Measurements from ENCODE around the gene LDHA.
"Not testable (repeated sequence)": the region's sequence is repeated elsewhere in the genome, so short reads cannot be mapped to it uniquely, and the experiment has no call there.

LDHA gene

DNA sequence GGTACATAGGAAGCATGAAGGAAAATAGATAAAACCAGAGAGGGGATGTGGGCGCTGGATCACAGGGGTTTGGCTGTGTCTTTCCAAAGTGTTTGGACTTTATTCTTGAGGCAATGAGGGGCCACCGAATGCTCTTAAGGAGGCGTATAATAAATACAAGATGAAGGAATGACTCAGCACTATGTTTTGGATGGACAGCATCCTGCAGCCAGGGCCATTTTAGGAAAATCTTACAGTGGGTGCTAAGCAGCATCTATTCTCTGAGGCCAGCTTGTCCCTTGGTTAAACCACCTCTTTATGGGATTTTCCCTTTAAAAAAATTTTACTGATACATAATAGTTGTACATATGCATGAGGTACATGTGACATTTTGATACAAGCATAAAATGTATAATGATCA lies 4.3 kb upstream of the LDHA start:
- DNase-seq (ENCODE audit: insufficient read length, low spot score) = no peak
- FAIRE-seq = no peak
- no peak for TF ChIP-seq TAF1 (IDR thresholded peaks at IDR 0.05; ENCODE audit: low read depth, low read length)
- no peak for TF ChIP-seq POU2F2 (IDR thresholded peaks at IDR 0.05; ENCODE audit: low read depth, low read length)
- no peak for TF ChIP-seq SPI1 (IDR thresholded peaks at IDR 0.05; ENCODE audit: low read depth, low read length)
- TF ChIP-seq POLR2AphosphoS5 (IDR thresholded peaks at IDR 0.05; ENCODE audit: low read depth, low read length) = no peak
- TF ChIP-seq POLR2A (IDR thresholded peaks at IDR 0.05; ENCODE audit: low read depth, low read length) = no peak
- no peak for TF ChIP-seq PAX5 (IDR thresholded peaks at IDR 0.05; ENCODE audit: insufficient read depth, low read length, severe bottlenecking)

DNA sequence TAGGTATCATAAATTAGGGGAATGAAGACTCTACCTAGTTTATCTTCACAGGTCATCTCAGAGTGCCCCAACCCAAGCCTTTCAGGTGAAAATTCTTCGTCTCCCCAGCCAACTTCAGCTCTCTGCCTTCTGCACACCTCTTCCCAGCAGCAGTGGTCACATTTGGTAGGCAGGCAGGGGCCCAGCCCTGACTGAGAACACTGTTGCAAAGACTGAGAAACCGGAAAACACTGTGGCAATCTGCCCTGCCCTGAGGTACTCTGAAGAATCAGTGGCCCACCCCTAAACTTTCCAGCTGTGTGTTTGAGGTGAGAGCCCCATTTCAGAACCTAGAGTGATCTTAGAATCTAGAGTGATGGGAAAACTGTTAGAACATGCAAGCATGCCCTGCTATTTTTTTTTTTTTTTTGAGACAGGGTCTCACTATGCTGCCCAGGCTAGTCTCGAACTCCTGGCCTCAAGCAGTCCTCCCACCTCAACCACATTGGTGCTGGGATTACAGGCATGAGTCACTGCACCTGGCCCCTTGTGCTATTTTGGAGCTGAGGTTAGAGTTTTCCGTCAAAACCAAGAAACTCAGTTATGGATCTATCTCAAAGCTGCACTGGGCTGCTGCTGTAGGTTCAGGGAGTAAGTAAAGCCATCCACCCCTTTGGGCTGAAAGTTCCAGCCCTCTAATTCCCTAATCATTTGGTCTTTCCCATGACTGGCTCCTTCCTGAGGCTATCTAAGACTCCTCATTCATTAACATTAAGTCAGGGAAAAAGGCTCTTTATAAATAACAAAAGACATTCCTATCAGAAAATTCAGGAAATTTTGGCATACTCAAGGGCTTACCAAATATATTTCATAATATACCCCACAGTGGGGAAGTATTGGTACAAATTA lies 1.7 kb upstream of the LDHA start:
- FAIRE-seq = no peak
- TF ChIP-seq TAF1 (IDR thresholded peaks at IDR 0.05; ENCODE audit: low read depth, low read length) (no peak), SPI1 (IDR thresholded peaks at IDR 0.05; ENCODE audit: low read depth, low read length) (no peak), POLR2A (IDR thresholded peaks at IDR 0.05; ENCODE audit: low read depth, low read length) (no peak), POU2F2 (IDR thresholded peaks at IDR 0.05; ENCODE audit: low read depth, low read length) (no peak)
- no peak for DNase-seq (ENCODE audit: insufficient read length, low spot score)

DNA sequence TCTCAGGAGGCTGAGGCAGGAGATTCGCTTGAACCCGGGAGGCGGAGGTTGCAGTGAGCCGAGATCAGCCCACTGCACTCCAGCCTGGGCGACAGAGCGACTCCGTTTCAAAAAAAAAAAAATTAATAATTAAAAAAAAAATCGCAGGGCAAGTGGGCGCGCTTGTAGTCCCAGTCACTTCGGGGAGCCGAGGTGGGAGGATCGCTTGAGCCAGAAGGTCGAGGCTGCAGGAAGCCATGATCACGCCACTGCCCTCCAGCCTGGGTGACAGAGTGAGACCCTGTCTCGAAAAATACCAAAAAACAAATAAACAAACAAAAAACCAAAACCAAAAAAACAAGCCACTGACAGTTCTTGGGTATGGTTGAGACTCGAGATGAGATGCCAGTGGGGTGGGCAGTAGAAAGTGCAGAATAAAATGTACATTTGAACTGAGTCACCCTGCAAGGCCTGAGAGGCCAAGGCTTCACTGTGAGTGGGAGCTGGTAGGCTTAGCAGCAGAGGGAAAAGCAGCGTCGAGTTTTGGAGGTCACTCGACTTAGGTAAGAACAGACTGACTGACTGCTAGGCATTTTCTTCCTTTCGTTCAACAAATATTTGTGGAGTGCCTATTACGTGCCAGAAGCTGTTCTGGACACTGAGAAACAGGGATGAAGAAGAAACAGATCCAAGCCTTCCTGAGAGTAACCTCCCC lies 635 bp upstream of the LDHA start:
- DNase-seq (ENCODE audit: insufficient read length, low spot score) (no peak), FAIRE-seq (peak; percentile 31)
- TF ChIP-seq TAF1 (IDR thresholded peaks at IDR 0.05; ENCODE audit: low read depth, low read length) = no peak
- 0 out of 2 replicates have a peak, but pooled peaks have one; percentile 17 for TF ChIP-seq POU2F2 (IDR thresholded peaks at IDR 0.05; ENCODE audit: low read depth, low read length)

DNA sequence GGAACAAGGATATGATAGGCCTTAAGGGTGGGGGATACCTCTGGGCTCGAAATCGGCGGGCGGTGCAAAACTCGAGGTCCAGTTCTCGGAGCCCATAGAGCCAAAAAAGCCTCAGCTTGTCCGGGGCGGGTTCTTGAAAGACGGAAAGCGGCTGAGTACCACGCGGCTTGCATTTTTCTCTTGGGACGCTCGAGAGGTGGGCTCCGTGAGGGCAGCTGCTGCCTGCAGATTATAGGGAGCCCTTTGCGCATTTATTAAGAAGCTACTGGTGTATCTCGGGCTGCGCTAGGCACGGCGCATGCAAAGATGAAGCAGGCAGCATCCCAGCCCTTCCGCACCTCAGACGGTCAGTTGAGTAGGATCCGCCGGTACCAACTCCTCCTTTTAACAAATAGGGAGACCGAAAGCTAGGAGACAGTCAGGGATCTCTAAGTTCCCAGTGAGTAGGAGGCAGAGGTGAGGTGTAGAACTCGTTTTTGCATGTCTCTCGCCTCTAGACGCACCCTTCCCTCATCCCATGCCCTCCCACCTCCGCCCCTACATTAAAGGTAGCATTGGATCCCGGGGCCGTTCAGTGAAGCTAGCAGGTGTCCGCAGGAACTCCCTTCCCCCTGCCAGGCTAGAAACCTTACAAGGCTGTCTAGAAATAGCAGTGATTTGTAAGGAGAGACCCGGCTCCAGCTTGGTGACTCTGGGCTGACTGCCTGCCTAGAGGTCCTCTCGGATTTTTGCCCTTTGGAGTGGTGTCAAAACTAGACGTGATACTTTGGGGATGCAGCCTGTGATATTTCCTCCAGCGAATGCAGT lies 768 bp downstream of the LDHA start:
- TF ChIP-seq POU2F2 (IDR thresholded peaks at IDR 0.05; ENCODE audit: low read depth, low read length) (no peak), SPI1 (IDR thresholded peaks at IDR 0.05; ENCODE audit: low read depth, low read length) (no peak), POLR2A (IDR thresholded peaks at IDR 0.05; ENCODE audit: low read depth, low read length) (no peak), POLR2AphosphoS5 (IDR thresholded peaks at IDR 0.05; ENCODE audit: low read depth, low read length) (no peak), TAF1 (IDR thresholded peaks at IDR 0.05; ENCODE audit: low read depth, low read length) (no peak), PAX5 (IDR thresholded peaks at IDR 0.05; ENCODE audit: insufficient read depth, low read length, severe bottlenecking) (no peak)
- no peak for DNase-seq (ENCODE audit: insufficient read length, low spot score)
- FAIRE-seq = no peak

DNA sequence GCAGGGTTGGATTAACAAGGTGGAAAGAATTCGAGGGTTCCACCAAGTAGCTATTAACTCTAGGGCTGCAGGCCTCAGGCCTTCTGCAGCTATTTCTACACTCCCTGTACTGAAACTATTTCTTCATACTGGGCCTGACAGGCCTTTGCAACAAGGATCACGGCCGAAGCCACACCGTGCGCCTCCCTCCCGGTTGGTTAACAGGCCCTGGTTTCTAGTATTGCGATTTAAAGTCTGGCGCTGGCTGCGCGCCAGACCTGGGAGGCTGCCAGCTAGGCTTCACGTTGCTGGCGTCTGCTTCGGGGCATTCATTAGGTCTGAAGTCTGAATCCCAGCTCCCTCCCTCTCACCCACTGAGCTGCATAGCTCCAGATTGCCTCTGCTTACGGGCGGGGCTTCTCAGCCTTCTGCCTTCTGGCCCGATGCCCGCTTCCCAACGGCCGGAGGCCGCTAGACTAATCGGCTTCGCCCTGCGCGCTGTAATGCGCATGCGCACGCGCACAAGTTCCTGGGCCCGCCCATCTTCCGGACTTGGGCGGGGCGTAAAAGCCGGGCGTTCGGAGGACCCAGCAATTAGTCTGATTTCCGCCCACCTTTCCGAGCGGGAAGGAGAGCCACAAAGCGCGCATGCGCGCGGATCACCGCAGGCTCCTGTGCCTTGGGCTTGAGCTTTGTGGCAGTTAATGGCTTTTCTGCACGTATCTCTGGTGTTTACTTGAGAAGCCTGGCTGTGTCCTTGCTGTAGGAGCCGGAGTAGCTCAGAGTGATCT lies 1.6 kb downstream of the LDHA start:
- peak; percentile 85 for DNase-seq (ENCODE audit: insufficient read length, low spot score)
- FAIRE-seq = peak; percentile 94
- TF ChIP-seq TAF1 (IDR thresholded peaks at IDR 0.05; ENCODE audit: low read depth, low read length) = no peak
- TF ChIP-seq SPI1 (IDR thresholded peaks at IDR 0.05; ENCODE audit: low read depth, low read length) = no peak
- TF ChIP-seq POU2F2 (IDR thresholded peaks at IDR 0.05; ENCODE audit: low read depth, low read length) = peak; percentile 23; the same call in 1 of the 2 replicates
- no peak for TF ChIP-seq PAX5 (IDR thresholded peaks at IDR 0.05; ENCODE audit: insufficient read depth, low read length, severe bottlenecking)
- peak; percentile 59 for TF ChIP-seq POLR2AphosphoS5 (IDR thresholded peaks at IDR 0.05; ENCODE audit: low read depth, low read length)
- TF ChIP-seq POLR2A (IDR thresholded peaks at IDR 0.05; ENCODE audit: low read depth, low read length) = peak; percentile 57; the same call in 1 of the 2 replicates

DNA sequence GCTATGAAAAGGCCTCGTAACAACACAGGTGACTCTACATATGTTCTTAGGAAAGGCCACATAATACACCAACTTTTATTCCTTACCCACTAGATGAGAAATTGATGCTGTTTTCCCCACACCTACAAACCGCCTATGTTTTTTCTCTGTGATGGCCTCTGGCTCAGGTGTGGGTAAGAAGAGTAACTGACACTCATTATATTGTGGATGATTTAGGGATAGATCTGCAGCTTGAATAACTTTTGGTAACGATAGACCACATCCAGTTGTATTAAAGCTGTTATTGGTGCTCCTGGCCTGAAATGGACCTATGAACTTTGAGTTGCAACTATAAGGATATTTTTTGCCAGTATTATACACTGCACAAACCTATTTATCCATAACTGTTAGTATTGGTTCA lies 3.6 kb downstream of the LDHA start:
- FAIRE-seq = no peak
- no peak for DNase-seq (ENCODE audit: insufficient read length, low spot score)
- no peak for TF ChIP-seq SPI1 (IDR thresholded peaks at IDR 0.05; ENCODE audit: low read depth, low read length)
- no peak for TF ChIP-seq POLR2AphosphoS5 (IDR thresholded peaks at IDR 0.05; ENCODE audit: low read depth, low read length)
- no peak for TF ChIP-seq PAX5 (IDR thresholded peaks at IDR 0.05; ENCODE audit: insufficient read depth, low read length, severe bottlenecking)
- TF ChIP-seq TAF1 (IDR thresholded peaks at IDR 0.05; ENCODE audit: low read depth, low read length) = no peak
- no peak for TF ChIP-seq POU2F2 (IDR thresholded peaks at IDR 0.05; ENCODE audit: low read depth, low read length)
- no peak for TF ChIP-seq POLR2A (IDR thresholded peaks at IDR 0.05; ENCODE audit: low read depth, low read length)

DNA sequence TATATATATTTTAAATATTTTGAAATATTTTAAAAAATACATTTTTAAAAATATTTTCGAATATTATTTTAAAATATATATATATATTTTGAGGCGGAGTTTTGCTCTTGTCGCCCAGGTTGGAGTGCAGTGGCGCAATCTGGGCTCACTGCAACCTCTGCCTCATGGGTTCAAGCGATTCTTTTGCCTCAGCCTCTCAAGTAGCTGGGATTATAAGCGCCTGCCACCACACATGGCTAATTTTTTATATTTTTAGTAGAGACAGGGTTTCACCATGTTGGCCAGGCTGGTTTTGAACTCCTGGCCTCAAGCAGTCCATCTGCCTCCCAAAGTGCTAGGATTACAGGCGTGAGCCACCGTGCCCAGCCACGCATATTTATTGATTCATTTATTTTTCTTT lies 6.7 kb downstream of the LDHA start:
- DNase-seq (ENCODE audit: insufficient read length, low spot score); FAIRE-seq: not testable (repeated sequence)

DNA sequence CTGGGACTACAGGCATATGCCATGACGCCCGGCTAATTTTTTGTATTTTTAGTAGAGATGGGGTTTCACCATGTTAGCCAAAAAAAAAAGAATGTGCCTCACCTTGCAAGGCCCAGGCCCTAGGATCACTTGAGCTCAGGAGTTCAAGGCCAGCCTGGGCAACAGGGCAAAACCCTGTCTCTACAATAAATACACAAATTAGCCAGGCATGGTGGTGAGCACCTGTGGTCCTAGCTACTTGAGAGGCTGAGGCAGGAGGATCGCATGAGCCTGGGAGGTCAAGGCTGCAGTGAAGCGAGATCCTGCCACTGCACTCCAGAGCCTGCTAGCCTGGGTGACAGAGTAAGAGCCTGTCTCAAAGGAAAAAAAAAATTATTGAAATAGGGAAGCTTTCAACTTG lies 9.7 kb downstream of the LDHA start:
- no peak for TF ChIP-seq POU2F2 (IDR thresholded peaks at IDR 0.05; ENCODE audit: low read depth, low read length)
- TF ChIP-seq PAX5 (IDR thresholded peaks at IDR 0.05; ENCODE audit: insufficient read depth, low read length, severe bottlenecking) = no peak
- no peak for TF ChIP-seq POLR2A (IDR thresholded peaks at IDR 0.05; ENCODE audit: low read depth, low read length)
- no peak for TF ChIP-seq SPI1 (IDR thresholded peaks at IDR 0.05; ENCODE audit: low read depth, low read length)
- no peak for TF ChIP-seq TAF1 (IDR thresholded peaks at IDR 0.05; ENCODE audit: low read depth, low read length)
- no peak for TF ChIP-seq POLR2AphosphoS5 (IDR thresholded peaks at IDR 0.05; ENCODE audit: low read depth, low read length)
- no peak for FAIRE-seq
- DNase-seq (ENCODE audit: insufficient read length, low spot score) = no peak

DNA sequence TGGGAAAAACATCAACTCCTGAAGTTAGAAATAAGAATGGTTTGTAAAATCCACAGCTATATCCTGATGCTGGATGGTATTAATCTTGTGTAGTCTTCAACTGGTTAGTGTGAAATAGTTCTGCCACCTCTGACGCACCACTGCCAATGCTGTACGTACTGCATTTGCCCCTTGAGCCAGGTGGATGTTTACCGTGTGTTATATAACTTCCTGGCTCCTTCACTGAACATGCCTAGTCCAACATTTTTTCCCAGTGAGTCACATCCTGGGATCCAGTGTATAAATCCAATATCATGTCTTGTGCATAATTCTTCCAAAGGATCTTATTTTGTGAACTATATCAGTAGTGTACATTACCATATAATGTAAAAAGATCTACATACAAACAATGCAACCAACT lies 13.0 kb downstream of the LDHA start:
- DNase-seq (ENCODE audit: insufficient read length, low spot score); FAIRE-seq: not testable (repeated sequence)

Measured in GM12891 (cell line).